Stomach (tissue), 9 donors: ENCODE data around the gene MAPKAPK5. TPM values are rescaled to one million over a fixed set of nuclear protein-coding genes. Genes with fewer than 3 reads are reported as not detected.
"Not testable (repeated sequence)": the region's sequence is repeated elsewhere in the genome, so short reads cannot be mapped to it uniquely, and the experiment has no call there.

Experiments used
- DNase-seq, 2 donors: peaks; one replicate each; pipeline versions ENCODE4 v3.0.0 to v3.0.0-alpha.2; 2013 to 2019
- H3K27ac ChIP-seq, 5 donors: fragments of 200-600 bp in 4 of 5; sonication (generic) in 4 of 5; one replicate each; pipeline ENCODE4 v1.5.1; 2013 to 2019; ENCODE audit warnings: mild to moderate bottlenecking in 1 of 5, moderate library complexity in 1 of 5
- H3K27me3 ChIP-seq, 3 donors: fragments of 200-600 bp; sonication (generic); one replicate each; pipeline ENCODE4 v1.5.1; 2017 to 2019; ENCODE audit warnings: mixed run types in 1 of 3
- H3K36me3 ChIP-seq, 4 donors: fragments of 200-600 bp; sonication (generic); 1 replicate in 3 of 4; 2 replicates in 1 of 4; pipeline ENCODE4 v1.5.1; 2016 to 2019
- H3K4me1 ChIP-seq, 4 donors: fragments of 200-600 bp; sonication (generic); one replicate each; pipeline ENCODE4 v1.5.1; 2016 to 2019
- H3K4me3 ChIP-seq, 4 donors: fragments of 200-600 bp; sonication (generic) in 3 of 4; one replicate each; pipeline ENCODE4 v1.5.1; 2016 to 2019; ENCODE audit warnings: mild to moderate bottlenecking in 1 of 4
- H3K9me3 ChIP-seq, 4 donors: fragments of 200-600 bp; sonication (generic); one replicate each; pipeline ENCODE4 v1.5.1; 2016 to 2019
- EP300 ChIP-seq: sonication (generic); formaldehyde crosslinking; IDR thresholded peaks from one replicate; pipeline ENCODE4 v1.6.1; 2017; ENCODE audit warnings: antibody characterized with exemption
- POLR2A ChIP-seq, 4 donors: fragments of 450-650 bp; IDR thresholded peaks; one replicate each; pipeline ENCODE4 v1.6.1; 2016; ENCODE audit warnings: antibody characterized with exemption in 4 of 4, control low read depth in 2 of 4, mild to moderate bottlenecking in 1 of 4, moderate library complexity in 1 of 4
- POLR2AphosphoS5 ChIP-seq, 3 donors: sonication (generic); formaldehyde crosslinking; IDR thresholded peaks; one replicate each; pipeline ENCODE4 v1.6.1; 2016; ENCODE audit warnings: antibody characterized with exemption in 3 of 3
- WGBS, 5 donors: extraction: QIAGEN DNeasy Blood & Tissue Kit in 3 of 5; methylation state at CpG; one replicate each; pipeline versions ENCODE4 v1.1.5 to v1.1.7; 2013 to 2018; 5-methylcytosine and 5-hydroxymethylcytosine counted together
- intact Hi-C: fragments of 100-400 bp; cut with DNase I; formaldehyde crosslinking; loops from one replicate; pipeline ENCODE4 v1.15.1; 2023; ENCODE audit warnings: low total_unique reads
- polyA plus RNA-seq, 3 donors: library from polyadenylated mRNA; stranded (reverse); fragments of 200-250 nt; gene quantifications; one replicate each; pipeline ENCODE4 v1.2.3, GENCODE V29; 2013
- total RNA-seq, 5 donors: library from RNA; depleted of rRNA; stranded (reverse); fragments of >200 nt; gene quantifications; one replicate each; pipeline versions ENCODE4 v1.1.0 to v1.2.3, GENCODE V29; 2014 to 2016
- TF ChIP-seq, protein P1 (sequence below), 7 experiments: fragments of 450-650 bp in 4 of 7; fragments of 200-600 bp in 3 of 7; sonication (generic) in 3 of 7; IDR thresholded peaks; one replicate each; pipeline ENCODE4 v1.5.1; 2016 to 2019; ENCODE audit warnings: antibody characterized with exemption in 7 of 7, control low read depth in 2 of 7, mild to moderate bottlenecking in 1 of 7
- donor health status: healthy with polysubstance abuse.
- donor health status: Bipolar disorder and iron deficiency.
- donor health status: healthy.

The MAPKAPK5 gene
- total and polyA plus RNA-seq, 8 donors: 15.1 to 124 (median 50.7) TPM

DNA sequence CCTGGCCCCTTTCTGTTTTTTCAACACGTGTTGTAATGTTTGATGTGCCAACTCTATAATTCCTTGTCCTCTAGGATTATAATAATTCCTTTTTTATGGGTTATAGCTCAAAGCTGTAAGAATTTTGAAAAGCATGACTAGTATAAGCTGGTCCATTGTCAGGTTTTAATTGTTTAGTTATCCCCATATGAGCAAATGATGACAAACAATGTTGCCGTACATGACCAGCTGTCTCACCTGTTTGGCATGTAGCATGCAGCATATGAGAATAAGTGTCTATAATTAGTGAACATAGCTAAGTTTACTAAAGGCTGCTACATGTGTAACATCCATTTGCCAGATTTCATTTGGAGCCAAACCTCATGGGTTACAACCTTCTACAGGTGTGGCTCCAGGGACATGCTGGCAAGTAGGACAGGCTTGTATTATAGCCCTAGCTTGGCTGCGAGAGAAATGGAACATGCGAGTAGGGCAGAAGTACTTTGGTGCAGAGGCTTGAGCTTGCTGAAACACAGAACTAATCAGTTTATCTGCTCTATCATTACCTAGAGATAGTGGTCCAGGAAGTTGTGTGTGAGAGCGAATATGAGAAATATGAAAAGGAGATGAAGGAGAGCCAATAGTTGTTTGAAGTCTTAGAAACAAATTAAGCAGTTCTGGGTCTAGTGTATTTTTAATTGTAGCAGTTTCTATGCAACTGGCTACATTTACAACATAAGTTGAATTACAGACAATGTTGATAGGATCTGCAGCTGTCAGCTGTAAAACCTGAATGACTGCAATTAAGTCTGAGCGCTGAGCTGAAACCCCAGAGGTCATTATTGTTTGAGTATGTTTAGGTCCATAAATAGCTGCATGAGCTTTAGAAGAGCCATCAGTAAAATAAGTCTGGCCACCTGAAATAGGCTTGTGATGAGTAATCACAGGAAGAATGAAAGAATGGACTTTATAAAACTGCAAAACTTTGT lies 22.6 kb upstream of the MAPKAPK5 start:
- peak in 1 of 2 donors; percentile 24 for DNase-seq
- Histone ChIP-seq H3K9me3 (no peaks in the 10 kb centered on the region), H3K4me3 (no peak overlapping the region), H3K36me3 (no peaks in the 10 kb centered on the region), H3K27ac (no peak overlapping the region), H3K4me1 (peaks cover 0 to 24% (median 16%) of the 10 kb centered on the region in 4 donors), H3K27me3 (no peaks in the 10 kb centered on the region)
- TF ChIP-seq, protein P1, sequence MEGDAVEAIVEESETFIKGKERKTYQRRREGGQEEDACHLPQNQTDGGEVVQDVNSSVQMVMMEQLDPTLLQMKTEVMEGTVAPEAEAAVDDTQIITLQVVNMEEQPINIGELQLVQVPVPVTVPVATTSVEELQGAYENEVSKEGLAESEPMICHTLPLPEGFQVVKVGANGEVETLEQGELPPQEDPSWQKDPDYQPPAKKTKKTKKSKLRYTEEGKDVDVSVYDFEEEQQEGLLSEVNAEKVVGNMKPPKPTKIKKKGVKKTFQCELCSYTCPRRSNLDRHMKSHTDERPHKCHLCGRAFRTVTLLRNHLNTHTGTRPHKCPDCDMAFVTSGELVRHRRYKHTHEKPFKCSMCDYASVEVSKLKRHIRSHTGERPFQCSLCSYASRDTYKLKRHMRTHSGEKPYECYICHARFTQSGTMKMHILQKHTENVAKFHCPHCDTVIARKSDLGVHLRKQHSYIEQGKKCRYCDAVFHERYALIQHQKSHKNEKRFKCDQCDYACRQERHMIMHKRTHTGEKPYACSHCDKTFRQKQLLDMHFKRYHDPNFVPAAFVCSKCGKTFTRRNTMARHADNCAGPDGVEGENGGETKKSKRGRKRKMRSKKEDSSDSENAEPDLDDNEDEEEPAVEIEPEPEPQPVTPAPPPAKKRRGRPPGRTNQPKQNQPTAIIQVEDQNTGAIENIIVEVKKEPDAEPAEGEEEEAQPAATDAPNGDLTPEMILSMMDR (IDR thresholded peaks at IDR 0.05): no peak
- TF ChIP-seq POLR2A (IDR thresholded peaks at IDR 0.05): no peak
- TF ChIP-seq POLR2AphosphoS5 (IDR thresholded peaks at IDR 0.05): no peak
- no peak for TF ChIP-seq EP300
- WGBS, 5 donors: 31 to 59% (median 41%) methylated on average over 6 of the region's 6 CpGs
- intact Hi-C loops: no loop called here

DNA sequence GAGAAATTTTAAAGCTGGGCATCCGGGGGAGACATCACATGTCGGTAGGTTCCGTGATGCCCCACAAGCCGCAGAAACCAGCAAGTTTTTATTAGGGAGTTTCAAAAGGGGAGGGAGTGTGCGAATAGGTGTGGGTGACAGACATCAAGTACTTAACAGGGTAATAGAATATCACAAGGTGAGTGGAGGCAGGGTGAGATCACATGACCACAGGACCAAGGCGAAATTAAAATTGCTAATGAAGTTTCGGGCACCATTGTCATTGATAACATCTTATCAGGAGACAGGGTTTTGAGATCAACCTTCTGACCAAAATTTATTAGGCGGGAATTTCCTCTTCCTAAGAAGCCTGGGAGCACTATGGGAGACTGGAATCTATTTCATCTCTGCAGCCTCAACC lies 21.2 kb upstream of the MAPKAPK5 start:
- DNase-seq, intact Hi-C loops, H3K9me3 ChIP-seq, H3K27me3 ChIP-seq, H3K4me3 ChIP-seq, H3K36me3 ChIP-seq, H3K27ac ChIP-seq: not testable (repeated sequence)
- 91 to 94% (median 92%) methylated on average over 8 of the region's 8 CpGs for WGBS, 5 donors
- H3K4me1 ChIP-seq: peaks cover 0 to 26% (median 16%) of the 10 kb centered on the region in 4 donors

DNA sequence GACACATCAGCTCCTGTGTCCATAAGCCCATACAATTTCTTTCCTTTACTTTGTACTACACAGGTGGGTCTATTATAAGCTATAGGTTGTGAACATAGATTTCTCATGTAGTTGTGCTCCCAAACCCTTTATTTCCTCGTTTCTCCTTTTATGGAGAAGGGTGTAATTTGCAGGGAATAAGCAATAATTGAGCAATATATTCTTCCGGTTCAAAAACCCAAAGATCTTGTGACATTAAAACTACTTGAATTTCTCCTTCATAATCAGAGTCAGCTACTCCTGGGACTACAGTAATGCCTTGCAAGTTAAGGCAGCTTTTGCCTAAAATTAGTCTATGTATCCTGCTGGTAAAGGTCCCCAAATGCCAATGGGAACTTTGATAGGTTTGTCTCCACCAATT lies 19.1 kb upstream of the MAPKAPK5 start:
- 48 to 54% (median 52%) methylated on average over 2 of the region's 2 CpGs for WGBS, 5 donors
- Histone ChIP-seq H3K27ac (no peak overlapping the region), H3K27me3 (no peaks in the 10 kb centered on the region), H3K9me3 (no peaks in the 10 kb centered on the region), H3K36me3 (no peaks in the 10 kb centered on the region), H3K4me1 (peaks cover 0 to 26% (median 16%) of the 10 kb centered on the region in 4 donors), H3K4me3 (no peak overlapping the region)
- intact Hi-C loops: no loop called here
- no peak for DNase-seq
- no peak for TF ChIP-seq POLR2AphosphoS5 (IDR thresholded peaks at IDR 0.05)
- TF ChIP-seq, protein P1 (IDR thresholded peaks at IDR 0.05): no peak
- no peak for TF ChIP-seq POLR2A (IDR thresholded peaks at IDR 0.05)
- no peak for TF ChIP-seq EP300

DNA sequence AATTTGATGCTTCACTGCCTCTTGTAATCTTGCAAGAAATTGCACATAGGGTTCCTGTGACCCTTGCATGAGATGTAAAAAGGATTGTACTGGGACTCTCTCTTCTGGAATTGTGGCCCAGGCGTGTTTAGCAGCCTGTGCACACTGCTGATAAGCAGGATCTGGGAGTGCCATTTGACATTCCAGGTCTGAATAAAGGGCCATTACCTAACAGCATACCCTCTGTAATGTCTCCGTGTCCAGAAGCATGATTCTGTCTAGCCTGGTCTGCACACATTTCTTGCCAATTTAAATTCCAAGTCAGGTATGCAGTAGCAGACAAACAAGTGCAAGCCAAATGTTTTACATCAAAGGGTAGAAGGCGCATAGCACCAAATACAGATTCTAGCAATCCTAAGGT lies 18.1 kb upstream of the MAPKAPK5 start:
- H3K27ac ChIP-seq: no peak overlapping the region
- WGBS, 5 donors: 31 to 52% (median 36%) methylated on average over 3 of the region's 3 CpGs
- no peak for DNase-seq

More for the DNA sequence above, 18.1 kb upstream of the MAPKAPK5 start:
- intact Hi-C loops: no loop called here
- Histone ChIP-seq H3K36me3 (no peaks in the 10 kb centered on the region), H3K4me1 (peaks cover 0 to 26% (median 16%) of the 10 kb centered on the region in 4 donors), H3K4me3 (no peak overlapping the region), H3K27me3 (no peaks in the 10 kb centered on the region), H3K9me3 (no peaks in the 10 kb centered on the region)
- TF ChIP-seq POLR2A (IDR thresholded peaks at IDR 0.05): no peak
- TF ChIP-seq POLR2AphosphoS5 (IDR thresholded peaks at IDR 0.05): no peak
- TF ChIP-seq, protein P1 (IDR thresholded peaks at IDR 0.05): no peak
- TF ChIP-seq EP300: no peak
